A673 (cell line): ENCODE data around the gene DNASE1L3. TPM values are rescaled to one million over a fixed set of nuclear protein-coding genes. Genes with fewer than 3 reads are reported as not detected.

ENCODE experiments used
- BruUV-seq: library from RNA; stranded (reverse); fragments of 400-500 nt; replicated peaks from 2 replicates; lab custom pipeline; 2021; lab: Mats Ljungman, UMichigan
- CTCF ChIA-PET: fragments of 300-600 bp; sonication (Branson Sonifier 250); formaldehyde crosslinking; loops from one replicate; lab custom pipeline; 2022; ENCODE audit warnings: antibody characterized with exemption; lab: Charles Lee
- POLR2A ChIA-PET: fragments of 300-600 bp; sonication (Branson Sonifier 250); formaldehyde crosslinking; loops from one replicate; lab custom pipeline; 2022; ENCODE audit warnings: antibody characterized with exemption; ENCODE audit not compliant: low non-redundant PET; lab: Charles Lee
- DNase-seq: peaks from one replicate; pipeline ENCODE4 v3.0.0-alpha.2; 2015; ENCODE audit warnings: low spot score
- H3K27ac ChIP-seq: fragments of 200-600 bp; sonication (generic); 2 replicates; pipeline ENCODE4 v1.5.1; 2016; ENCODE audit warnings: mixed run types, low read depth, mild to moderate bottlenecking, mixed read lengths, antibody characterized with exemption, low read length; ENCODE audit not compliant: poor library complexity, severe bottlenecking
- H3K27me3 ChIP-seq: fragments of 200-600 bp; sonication (generic); replicated peaks from 2 replicates; pipeline ENCODE4 v1.6.1; 2017; ENCODE audit warnings: mixed run types, low read depth, mild to moderate bottlenecking, mixed read lengths, antibody characterized with exemption, low read length; ENCODE audit not compliant: insufficient read depth, poor library complexity
- H3K36me3 ChIP-seq: fragments of 200-600 bp; sonication (generic); 2 replicates; pipeline ENCODE4 v1.6.1; 2016; ENCODE audit warnings: mixed run types, mild to moderate bottlenecking, mixed read lengths, antibody characterized with exemption, low read length; ENCODE audit not compliant: insufficient read depth, poor library complexity, severe bottlenecking
- H3K4me1 ChIP-seq: fragments of 200-600 bp; sonication (generic); 2 replicates; pipeline ENCODE4 v1.6.1; 2017; ENCODE audit warnings: mixed run types, mild to moderate bottlenecking, mixed read lengths, antibody characterized with exemption, low read length; ENCODE audit not compliant: insufficient read depth, poor library complexity, severe bottlenecking
- H3K4me3 ChIP-seq: fragments of 200-600 bp; sonication (generic); 2 replicates; pipeline ENCODE4 v1.5.1; 2016; ENCODE audit warnings: low read depth, mixed run types, mild to moderate bottlenecking, mixed read lengths, low read length; ENCODE audit not compliant: poor library complexity, severe bottlenecking
- H3K9me3 ChIP-seq: fragments of 200-600 bp; sonication (generic); 2 replicates; pipeline ENCODE4 v1.6.1; 2016; ENCODE audit warnings: mixed run types, low read depth, mild to moderate bottlenecking, mixed read lengths, antibody characterized with exemption, low read length; ENCODE audit not compliant: poor library complexity, severe bottlenecking
- EZH2 ChIP-seq: fragments of 200-600 bp; sonication (generic); IDR thresholded peaks from 2 replicates; pipeline ENCODE4 v1.6.1; 2017; ENCODE audit warnings: borderline replicate concordance, low read depth, mild to moderate bottlenecking, mixed read lengths, antibody characterized with exemption, low read length; ENCODE audit not compliant: poor library complexity, severe bottlenecking
- intact Hi-C: fragments of 100-400 bp; cut with micrococcal nuclease; formaldehyde crosslinking; loops from one replicate; pipeline ENCODE4 v1.10.0; 2022; ENCODE audit not compliant: unreplicated experiment
- total RNA-seq: library from RNA; stranded (reverse); gene quantifications from 2 replicates; pipeline ENCODE4 v1.2.3, GENCODE V29; 2021
- TF ChIP-seq, protein P1 (sequence below): fragments of 300-800, 200-600 bp; sonication (generic); conservative IDR thresholded peaks from 2 replicates; pipeline ENCODE4 v1.5.1; 2017; ENCODE audit warnings: low read depth, mild to moderate bottlenecking, antibody characterized with exemption, low read length, moderate library complexity, mixed read lengths

The DNASE1L3 gene
- total RNA-seq, 1 experiment from 2014 or later: not detected

DNA sequence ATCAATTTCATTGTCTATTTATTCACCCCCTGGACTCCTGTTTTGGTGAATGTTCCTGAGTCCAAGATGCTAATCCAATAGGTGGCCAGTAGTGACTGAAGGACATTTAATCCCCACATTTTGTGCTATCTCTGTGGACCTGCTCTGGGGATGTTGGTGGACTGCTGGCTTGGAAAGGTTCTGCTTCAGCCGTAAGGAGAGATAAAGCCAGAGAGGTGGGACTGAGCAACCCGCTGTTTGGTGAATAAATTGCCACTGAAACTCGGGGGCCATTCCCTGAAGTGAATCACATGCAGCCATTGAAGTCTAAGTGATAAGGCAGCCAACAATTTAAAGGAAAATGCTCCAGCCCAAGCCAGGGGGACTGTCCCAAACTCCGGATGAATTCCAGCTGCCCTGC is 25.2 kb upstream of the DNASE1L3 start:
- intact Hi-C loops: loop anchor here (5.0 kb wide), 1 partner anchor 71 kb away; the partner anchor contains the start of genes HTD2 and RPP14
- peaks cover 41% of the 10 kb centered on the region for H3K4me1 ChIP-seq
- H3K9me3 ChIP-seq: no peaks in the 10 kb centered on the region
- ChIA-PET POLR2A (no interaction called here), CTCF (no interaction called here)
- H3K27ac ChIP-seq: peak overlapping the region; percentile 98
- peak overlapping the region; percentile 92 for H3K4me3 ChIP-seq
- no peak for TF ChIP-seq EZH2
- TF ChIP-seq, protein P1, sequence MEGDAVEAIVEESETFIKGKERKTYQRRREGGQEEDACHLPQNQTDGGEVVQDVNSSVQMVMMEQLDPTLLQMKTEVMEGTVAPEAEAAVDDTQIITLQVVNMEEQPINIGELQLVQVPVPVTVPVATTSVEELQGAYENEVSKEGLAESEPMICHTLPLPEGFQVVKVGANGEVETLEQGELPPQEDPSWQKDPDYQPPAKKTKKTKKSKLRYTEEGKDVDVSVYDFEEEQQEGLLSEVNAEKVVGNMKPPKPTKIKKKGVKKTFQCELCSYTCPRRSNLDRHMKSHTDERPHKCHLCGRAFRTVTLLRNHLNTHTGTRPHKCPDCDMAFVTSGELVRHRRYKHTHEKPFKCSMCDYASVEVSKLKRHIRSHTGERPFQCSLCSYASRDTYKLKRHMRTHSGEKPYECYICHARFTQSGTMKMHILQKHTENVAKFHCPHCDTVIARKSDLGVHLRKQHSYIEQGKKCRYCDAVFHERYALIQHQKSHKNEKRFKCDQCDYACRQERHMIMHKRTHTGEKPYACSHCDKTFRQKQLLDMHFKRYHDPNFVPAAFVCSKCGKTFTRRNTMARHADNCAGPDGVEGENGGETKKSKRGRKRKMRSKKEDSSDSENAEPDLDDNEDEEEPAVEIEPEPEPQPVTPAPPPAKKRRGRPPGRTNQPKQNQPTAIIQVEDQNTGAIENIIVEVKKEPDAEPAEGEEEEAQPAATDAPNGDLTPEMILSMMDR: no peak
- BruUV-seq: no TSS peak
- H3K27me3 ChIP-seq: no peaks in the 10 kb centered on the region
- H3K36me3 ChIP-seq: peaks cover 21% of the 10 kb centered on the region
- no peak for DNase-seq

DNA sequence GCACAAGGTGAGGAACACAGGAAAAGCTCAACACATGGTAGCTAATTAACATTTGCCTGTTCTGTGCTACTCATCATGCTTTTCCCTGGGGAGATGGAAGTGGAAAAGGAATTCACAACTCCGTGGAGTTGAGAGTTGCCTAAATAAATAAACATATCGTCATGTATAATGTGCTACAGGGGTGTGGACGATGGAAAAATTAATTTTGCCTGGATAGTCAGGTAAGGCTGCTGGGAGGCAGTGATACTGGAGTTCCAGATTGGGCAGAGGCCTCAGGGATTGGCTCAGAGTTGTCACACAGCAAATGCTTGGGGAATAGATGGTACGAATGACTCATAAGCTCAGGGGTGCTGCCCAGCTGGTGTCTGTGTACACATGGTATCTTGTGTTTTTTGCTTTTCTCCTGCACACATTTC is 23.8 kb upstream of the DNASE1L3 start:
- Histone ChIP-seq H3K27me3 (no peaks in the 10 kb centered on the region), H3K9me3 (no peaks in the 10 kb centered on the region), H3K36me3 (peaks cover 12% of the 10 kb centered on the region), H3K27ac (peak overlapping the region; percentile 98), H3K4me1 (peaks cover 54% of the 10 kb centered on the region), H3K4me3 (no peak overlapping the region)
- intact Hi-C loops: no loop called here
- peak; percentile 78 for DNase-seq
- no TSS peak for BruUV-seq
- TF ChIP-seq, protein P1: no peak
- TF ChIP-seq EZH2: no peak
- ChIA-PET POLR2A (no interaction called here), CTCF (no interaction called here)

DNA sequence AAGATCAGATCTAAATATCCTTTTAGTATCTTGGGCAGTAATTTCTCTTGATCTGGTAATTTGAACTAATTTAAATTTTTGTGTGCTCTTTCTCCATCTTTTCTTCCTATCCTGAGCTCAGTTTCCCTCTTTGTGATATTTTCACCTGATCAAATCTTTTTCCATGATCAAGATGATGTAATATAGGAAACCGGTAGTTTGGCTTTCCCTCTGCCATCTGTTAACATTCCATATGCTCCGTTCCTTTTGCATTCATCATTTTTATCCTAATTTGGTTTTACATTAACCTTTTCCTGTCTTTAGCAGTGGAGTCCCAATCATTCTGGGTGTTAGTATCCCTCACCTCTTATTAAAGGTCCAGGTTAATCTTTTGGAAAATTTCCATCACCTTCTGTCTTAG is 20.9 kb upstream of the DNASE1L3 start:
- intact Hi-C loops: no loop called here
- no peak overlapping the region for H3K4me3 ChIP-seq
- no peaks in the 10 kb centered on the region for H3K27me3 ChIP-seq
- H3K27ac ChIP-seq: peak overlapping the region; percentile 98
- DNase-seq: peak; percentile 67
- H3K4me1 ChIP-seq: peaks cover 55% of the 10 kb centered on the region
- BruUV-seq: TSS peak; percentile 90
- H3K9me3 ChIP-seq: no peaks in the 10 kb centered on the region
- TF ChIP-seq, protein P1: no peak
- no peak for TF ChIP-seq EZH2
- ChIA-PET POLR2A (no interaction called here), CTCF (no interaction called here)
- no peaks in the 10 kb centered on the region for H3K36me3 ChIP-seq
